GM23338 (cell line): ENCODE results near the gene TRIM28. TPM values are rescaled to one million over a fixed set of nuclear protein-coding genes. Genes with fewer than 3 reads are reported as not detected.
A peak's percentile ranks its signal among the peaks of the same experiment; 100 is the strongest.

Source experiments
- ATAC-seq: fragments of 200-7000 bp; cut with Tn5 transposase; 3 replicates; pipeline ENCODE4 v1.9.1; 2020
- DNase-seq: peaks from one replicate; pipeline ENCODE4 v3.0.0-alpha.2; 2015; ENCODE audit warnings: low spot score
- H2AFZ ChIP-seq: fragments of 200-600 bp; sonication (generic); 2 replicates; pipeline ENCODE4 v1.8.0; 2016; ENCODE audit warnings: antibody characterized with exemption, mild to moderate bottlenecking, moderate library complexity
- H3F3A ChIP-seq: fragments of 200-600 bp; sonication (generic); replicated peaks from 2 replicates; pipeline ENCODE4 v1.8.0; 2017; ENCODE audit warnings: antibody characterized with exemption, mixed run types, low read depth
- H3K27ac ChIP-seq: fragments of 200-600 bp; sonication (generic); 2 replicates; pipeline ENCODE4 v1.6.1; 2016; ENCODE audit warnings: low read depth
- H3K27me3 ChIP-seq: fragments of 200-600 bp; sonication (generic); 2 replicates; pipeline ENCODE4 v1.8.0; 2016; ENCODE audit warnings: mild to moderate bottlenecking, mixed run types, moderate library complexity; ENCODE audit not compliant: insufficient read depth
- H3K36me3 ChIP-seq: fragments of 200-600 bp; sonication (generic); 2 replicates; pipeline ENCODE4 v1.8.0; 2016; ENCODE audit warnings: mild to moderate bottlenecking; ENCODE audit not compliant: insufficient read depth
- H3K4me1 ChIP-seq: fragments of 200-600 bp; sonication (generic); 2 replicates; pipeline ENCODE4 v1.8.0; 2016; ENCODE audit warnings: mild to moderate bottlenecking, moderate library complexity; ENCODE audit not compliant: insufficient read depth
- H3K4me2 ChIP-seq: fragments of 200-600 bp; sonication (generic); 2 replicates; pipeline ENCODE4 v1.7.1; 2017; ENCODE audit warnings: mixed run types
- H3K4me3 ChIP-seq: fragments of 200-600 bp; sonication (generic); 2 replicates; pipeline ENCODE4 v1.6.1; 2016; ENCODE audit warnings: mixed run types
- H3K79me2 ChIP-seq: fragments of 200-600 bp; sonication (generic); replicated peaks from 2 replicates; pipeline ENCODE4 v1.8.0; 2017; ENCODE audit warnings: mild to moderate bottlenecking; ENCODE audit not compliant: insufficient read depth
- H3K9me2 ChIP-seq: fragments of 200-600 bp; sonication (generic); 2 replicates; pipeline ENCODE4 v1.8.0; 2017; ENCODE audit not compliant: insufficient read depth
- H4K20me1 ChIP-seq: fragments of 200-600 bp; sonication (generic); replicated peaks from 2 replicates; pipeline ENCODE4 v1.8.0; 2017; ENCODE audit warnings: mild to moderate bottlenecking; ENCODE audit not compliant: insufficient read depth
- H3K27ac Mint-ChIP-seq: 2 replicates; pipeline ENCODE4 v1.8.0; 2020; ENCODE audit warnings: inconsistent platforms, mild to moderate bottlenecking, moderate library complexity, mixed read lengths
- H3K27me3 Mint-ChIP-seq: 3 replicates; pipeline ENCODE4 v1.8.0; 2022; ENCODE audit warnings: low read depth, mild to moderate bottlenecking, moderate library complexity, mixed read lengths, inconsistent platforms; ENCODE audit not compliant: insufficient read depth, poor library complexity
- H3K36me3 Mint-ChIP-seq: 3 replicates; pipeline ENCODE4 v1.8.0; 2021; ENCODE audit warnings: low read depth, mild to moderate bottlenecking, inconsistent platforms, moderate library complexity, mixed read lengths
- H3K4me1 Mint-ChIP-seq: 3 replicates; pipeline ENCODE4 v1.8.0; 2020; ENCODE audit warnings: mild to moderate bottlenecking, inconsistent platforms, mixed read lengths
- H3K4me3 Mint-ChIP-seq: 3 replicates; pipeline ENCODE4 v1.8.0; 2021; ENCODE audit warnings: moderate library complexity, mild to moderate bottlenecking, inconsistent platforms, mixed read lengths
- H3K9me3 Mint-ChIP-seq: 3 replicates; pipeline ENCODE4 v1.8.0; 2020; ENCODE audit warnings: moderate library complexity, mild to moderate bottlenecking, inconsistent platforms, mixed read lengths
- CREB1 ChIP-seq: fragments of 250-450 bp; sonication (Bioruptor Pico); IDR thresholded peaks from 2 replicates; pipeline ENCODE4 v1.5.0; 2020; ENCODE audit warnings: low read depth, mild to moderate bottlenecking, moderate library complexity
- EZH2 ChIP-seq: fragments of 200-600 bp; sonication (generic); IDR thresholded peaks from one replicate; pipeline ENCODE4 v1.8.0; 2017; ENCODE audit warnings: antibody characterized with exemption, mild to moderate bottlenecking, low read depth; ENCODE audit not compliant: unreplicated experiment
- EZH2phosphoT487 ChIP-seq: fragments of 200-600 bp; sonication (generic); IDR thresholded peaks from one replicate; pipeline ENCODE4 v1.8.1; 2018; ENCODE audit warnings: antibody characterized with exemption; ENCODE audit not compliant: unreplicated experiment
- JUNB ChIP-seq: IDR thresholded peaks from one replicate; pipeline ENCODE4 v1.6.1; 2016; ENCODE audit warnings: antibody characterized with exemption; ENCODE audit not compliant: unreplicated experiment
- NANOG ChIP-seq: IDR thresholded peaks from 2 replicates; pipeline ENCODE4 v1.6.1; 2016; ENCODE audit warnings: antibody characterized with exemption, borderline replicate concordance
- POLR2AphosphoS5 ChIP-seq: IDR thresholded peaks from 2 replicates; pipeline ENCODE4 v1.6.1; 2016; ENCODE audit warnings: antibody characterized with exemption, low read depth
- STAT1 ChIP-seq: IDR thresholded peaks from one replicate; pipeline ENCODE4 v1.6.1; 2016; ENCODE audit warnings: antibody characterized with exemption; ENCODE audit not compliant: unreplicated experiment
- ZNF114 ChIP-seq: fragments of 250-450 bp; sonication (Bioruptor Pico); IDR thresholded peaks from 2 replicates; pipeline ENCODE4 v1.5.0; 2020; ENCODE audit warnings: mild to moderate bottlenecking, moderate library complexity
- ZNF331 ChIP-seq: fragments of 250-450 bp; sonication (Bioruptor Pico); IDR thresholded peaks from 2 replicates; pipeline ENCODE4 v1.5.0; 2020; ENCODE audit warnings: low read depth, mild to moderate bottlenecking, moderate library complexity
- polyA plus RNA-seq: library from polyadenylated mRNA; unstranded; fragments of >200 nt; fragmentation: Nextera tagmentation; extraction: Ambion mirVana; gene quantifications from 2 replicates; pipeline ENCODE4 v1.2.1, GENCODE V29; 2016
- total RNA-seq: library from RNA; depleted of rRNA; stranded (reverse); fragments of >200 nt; shearing (Covaris generic); gene quantifications from 2 replicates; pipeline ENCODE4 v1.2.3, GENCODE V29; 2014
- TF ChIP-seq, protein P1 (sequence below), 2 experiments: fragments of 200-600 bp in 1 of 2; sonication (generic) in 1 of 2; conservative IDR thresholded peaks; 2 replicates each; pipeline versions ENCODE4 v1.5.1 to v1.6.1; 2016 to 2017; ENCODE audit warnings: antibody characterized with exemption in 2 of 2, low read depth in 2 of 2, mild to moderate bottlenecking in 2 of 2, moderate library complexity in 1 of 2
- TF ChIP-seq, protein P2 (sequence below): IDR thresholded peaks from one replicate; pipeline ENCODE4 v1.6.1; 2018; ENCODE audit warnings: antibody characterized with exemption; ENCODE audit not compliant: unreplicated experiment
- TF ChIP-seq, protein P3 (sequence below): fragments of 250-450 bp; sonication (Bioruptor Pico); IDR thresholded peaks from 2 replicates; pipeline ENCODE4 v1.5.0; 2020; ENCODE audit warnings: mild to moderate bottlenecking, moderate library complexity
- TF ChIP-seq, protein P4 (sequence below): IDR thresholded peaks from 2 replicates; pipeline ENCODE4 v1.6.1; 2016; ENCODE audit warnings: antibody characterized with exemption

TRIM28 gene
- total and polyA plus RNA-seq, 2 experiments from 2014 or later = 920 to 1,430 TPM

- no peak for DNase-seq
- H3K4me3 ChIP-seq = no peak overlapping the region
- no peak for ATAC-seq
- H3K27ac ChIP-seq = no peak overlapping the region
- 0 out of 2 replicates have a peak overlapping the region, but pooled peaks have one; percentile 52 for H2AFZ ChIP-seq
- no peaks in the 10 kb centered on the region for H4K20me1 ChIP-seq
- no peaks in the 10 kb centered on the region for H3K36me3 ChIP-seq
- TF ChIP-seq, protein P1, sequence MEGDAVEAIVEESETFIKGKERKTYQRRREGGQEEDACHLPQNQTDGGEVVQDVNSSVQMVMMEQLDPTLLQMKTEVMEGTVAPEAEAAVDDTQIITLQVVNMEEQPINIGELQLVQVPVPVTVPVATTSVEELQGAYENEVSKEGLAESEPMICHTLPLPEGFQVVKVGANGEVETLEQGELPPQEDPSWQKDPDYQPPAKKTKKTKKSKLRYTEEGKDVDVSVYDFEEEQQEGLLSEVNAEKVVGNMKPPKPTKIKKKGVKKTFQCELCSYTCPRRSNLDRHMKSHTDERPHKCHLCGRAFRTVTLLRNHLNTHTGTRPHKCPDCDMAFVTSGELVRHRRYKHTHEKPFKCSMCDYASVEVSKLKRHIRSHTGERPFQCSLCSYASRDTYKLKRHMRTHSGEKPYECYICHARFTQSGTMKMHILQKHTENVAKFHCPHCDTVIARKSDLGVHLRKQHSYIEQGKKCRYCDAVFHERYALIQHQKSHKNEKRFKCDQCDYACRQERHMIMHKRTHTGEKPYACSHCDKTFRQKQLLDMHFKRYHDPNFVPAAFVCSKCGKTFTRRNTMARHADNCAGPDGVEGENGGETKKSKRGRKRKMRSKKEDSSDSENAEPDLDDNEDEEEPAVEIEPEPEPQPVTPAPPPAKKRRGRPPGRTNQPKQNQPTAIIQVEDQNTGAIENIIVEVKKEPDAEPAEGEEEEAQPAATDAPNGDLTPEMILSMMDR (conservative IDR thresholded peaks at IDR 0.05; ENCODE audit: low read depth in 2 of 2) = no peak
- TF ChIP-seq, protein P2, sequence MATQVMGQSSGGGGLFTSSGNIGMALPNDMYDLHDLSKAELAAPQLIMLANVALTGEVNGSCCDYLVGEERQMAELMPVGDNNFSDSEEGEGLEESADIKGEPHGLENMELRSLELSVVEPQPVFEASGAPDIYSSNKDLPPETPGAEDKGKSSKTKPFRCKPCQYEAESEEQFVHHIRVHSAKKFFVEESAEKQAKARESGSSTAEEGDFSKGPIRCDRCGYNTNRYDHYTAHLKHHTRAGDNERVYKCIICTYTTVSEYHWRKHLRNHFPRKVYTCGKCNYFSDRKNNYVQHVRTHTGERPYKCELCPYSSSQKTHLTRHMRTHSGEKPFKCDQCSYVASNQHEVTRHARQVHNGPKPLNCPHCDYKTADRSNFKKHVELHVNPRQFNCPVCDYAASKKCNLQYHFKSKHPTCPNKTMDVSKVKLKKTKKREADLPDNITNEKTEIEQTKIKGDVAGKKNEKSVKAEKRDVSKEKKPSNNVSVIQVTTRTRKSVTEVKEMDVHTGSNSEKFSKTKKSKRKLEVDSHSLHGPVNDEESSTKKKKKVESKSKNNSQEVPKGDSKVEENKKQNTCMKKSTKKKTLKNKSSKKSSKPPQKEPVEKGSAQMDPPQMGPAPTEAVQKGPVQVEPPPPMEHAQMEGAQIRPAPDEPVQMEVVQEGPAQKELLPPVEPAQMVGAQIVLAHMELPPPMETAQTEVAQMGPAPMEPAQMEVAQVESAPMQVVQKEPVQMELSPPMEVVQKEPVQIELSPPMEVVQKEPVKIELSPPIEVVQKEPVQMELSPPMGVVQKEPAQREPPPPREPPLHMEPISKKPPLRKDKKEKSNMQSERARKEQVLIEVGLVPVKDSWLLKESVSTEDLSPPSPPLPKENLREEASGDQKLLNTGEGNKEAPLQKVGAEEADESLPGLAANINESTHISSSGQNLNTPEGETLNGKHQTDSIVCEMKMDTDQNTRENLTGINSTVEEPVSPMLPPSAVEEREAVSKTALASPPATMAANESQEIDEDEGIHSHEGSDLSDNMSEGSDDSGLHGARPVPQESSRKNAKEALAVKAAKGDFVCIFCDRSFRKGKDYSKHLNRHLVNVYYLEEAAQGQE = no peak
- TF ChIP-seq CREB1 = no peak
- no peak for TF ChIP-seq POLR2AphosphoS5
- TF ChIP-seq, protein P3, sequence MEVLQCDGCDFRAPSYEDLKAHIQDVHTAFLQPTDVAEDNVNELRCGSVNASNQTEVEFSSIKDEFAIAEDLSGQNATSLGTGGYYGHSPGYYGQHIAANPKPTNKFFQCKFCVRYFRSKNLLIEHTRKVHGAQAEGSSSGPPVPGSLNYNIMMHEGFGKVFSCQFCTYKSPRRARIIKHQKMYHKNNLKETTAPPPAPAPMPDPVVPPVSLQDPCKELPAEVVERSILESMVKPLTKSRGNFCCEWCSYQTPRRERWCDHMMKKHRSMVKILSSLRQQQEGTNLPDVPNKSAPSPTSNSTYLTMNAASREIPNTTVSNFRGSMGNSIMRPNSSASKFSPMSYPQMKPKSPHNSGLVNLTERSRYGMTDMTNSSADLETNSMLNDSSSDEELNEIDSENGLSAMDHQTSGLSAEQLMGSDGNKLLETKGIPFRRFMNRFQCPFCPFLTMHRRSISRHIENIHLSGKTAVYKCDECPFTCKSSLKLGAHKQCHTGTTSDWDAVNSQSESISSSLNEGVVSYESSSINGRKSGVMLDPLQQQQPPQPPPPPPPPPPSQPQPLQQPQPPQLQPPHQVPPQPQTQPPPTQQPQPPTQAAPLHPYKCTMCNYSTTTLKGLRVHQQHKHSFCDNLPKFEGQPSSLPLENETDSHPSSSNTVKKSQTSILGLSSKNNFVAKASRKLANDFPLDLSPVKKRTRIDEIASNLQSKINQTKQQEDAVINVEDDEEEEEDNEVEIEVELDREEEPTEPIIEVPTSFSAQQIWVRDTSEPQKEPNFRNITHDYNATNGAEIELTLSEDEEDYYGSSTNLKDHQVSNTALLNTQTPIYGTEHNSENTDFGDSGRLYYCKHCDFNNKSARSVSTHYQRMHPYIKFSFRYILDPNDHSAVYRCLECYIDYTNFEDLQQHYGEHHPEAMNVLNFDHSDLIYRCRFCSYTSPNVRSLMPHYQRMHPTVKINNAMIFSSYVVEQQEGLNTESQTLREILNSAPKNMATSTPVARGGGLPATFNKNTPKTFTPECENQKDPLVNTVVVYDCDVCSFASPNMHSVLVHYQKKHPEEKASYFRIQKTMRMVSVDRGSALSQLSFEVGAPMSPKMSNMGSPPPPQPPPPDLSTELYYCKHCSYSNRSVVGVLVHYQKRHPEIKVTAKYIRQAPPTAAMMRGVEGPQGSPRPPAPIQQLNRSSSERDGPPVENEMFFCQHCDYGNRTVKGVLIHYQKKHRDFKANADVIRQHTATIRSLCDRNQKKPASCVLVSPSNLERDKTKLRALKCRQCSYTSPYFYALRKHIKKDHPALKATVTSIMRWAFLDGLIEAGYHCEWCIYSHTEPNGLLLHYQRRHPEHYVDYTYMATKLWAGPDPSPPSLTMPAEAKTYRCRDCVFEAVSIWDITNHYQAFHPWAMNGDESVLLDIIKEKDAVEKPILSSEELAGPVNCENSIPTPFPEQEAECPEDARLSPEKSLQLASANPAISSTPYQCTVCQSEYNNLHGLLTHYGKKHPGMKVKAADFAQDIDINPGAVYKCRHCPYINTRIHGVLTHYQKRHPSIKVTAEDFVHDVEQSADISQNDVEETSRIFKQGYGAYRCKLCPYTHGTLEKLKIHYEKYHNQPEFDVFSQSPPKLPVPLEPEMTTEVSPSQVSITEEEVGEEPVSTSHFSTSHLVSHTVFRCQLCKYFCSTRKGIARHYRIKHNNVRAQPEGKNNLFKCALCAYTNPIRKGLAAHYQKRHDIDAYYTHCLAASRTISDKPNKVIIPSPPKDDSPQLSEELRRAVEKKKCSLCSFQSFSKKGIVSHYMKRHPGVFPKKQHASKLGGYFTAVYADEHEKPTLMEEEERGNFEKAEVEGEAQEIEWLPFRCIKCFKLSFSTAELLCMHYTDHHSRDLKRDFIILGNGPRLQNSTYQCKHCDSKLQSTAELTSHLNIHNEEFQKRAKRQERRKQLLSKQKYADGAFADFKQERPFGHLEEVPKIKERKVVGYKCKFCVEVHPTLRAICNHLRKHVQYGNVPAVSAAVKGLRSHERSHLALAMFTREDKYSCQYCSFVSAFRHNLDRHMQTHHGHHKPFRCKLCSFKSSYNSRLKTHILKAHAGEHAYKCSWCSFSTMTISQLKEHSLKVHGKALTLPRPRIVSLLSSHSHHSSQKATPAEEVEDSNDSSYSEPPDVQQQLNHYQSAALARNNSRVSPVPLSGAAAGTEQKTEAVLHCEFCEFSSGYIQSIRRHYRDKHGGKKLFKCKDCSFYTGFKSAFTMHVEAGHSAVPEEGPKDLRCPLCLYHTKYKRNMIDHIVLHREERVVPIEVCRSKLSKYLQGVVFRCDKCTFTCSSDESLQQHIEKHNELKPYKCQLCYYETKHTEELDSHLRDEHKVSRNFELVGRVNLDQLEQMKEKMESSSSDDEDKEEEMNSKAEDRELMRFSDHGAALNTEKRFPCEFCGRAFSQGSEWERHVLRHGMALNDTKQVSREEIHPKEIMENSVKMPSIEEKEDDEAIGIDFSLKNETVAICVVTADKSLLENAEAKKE = no peak
- no peak for TF ChIP-seq STAT1
- TF ChIP-seq EZH2phosphoT487 = no peak
- TF ChIP-seq NANOG = no peak
- TF ChIP-seq EZH2 = no peak
- TF ChIP-seq ZNF114 = no peak
- TF ChIP-seq, protein P4, sequence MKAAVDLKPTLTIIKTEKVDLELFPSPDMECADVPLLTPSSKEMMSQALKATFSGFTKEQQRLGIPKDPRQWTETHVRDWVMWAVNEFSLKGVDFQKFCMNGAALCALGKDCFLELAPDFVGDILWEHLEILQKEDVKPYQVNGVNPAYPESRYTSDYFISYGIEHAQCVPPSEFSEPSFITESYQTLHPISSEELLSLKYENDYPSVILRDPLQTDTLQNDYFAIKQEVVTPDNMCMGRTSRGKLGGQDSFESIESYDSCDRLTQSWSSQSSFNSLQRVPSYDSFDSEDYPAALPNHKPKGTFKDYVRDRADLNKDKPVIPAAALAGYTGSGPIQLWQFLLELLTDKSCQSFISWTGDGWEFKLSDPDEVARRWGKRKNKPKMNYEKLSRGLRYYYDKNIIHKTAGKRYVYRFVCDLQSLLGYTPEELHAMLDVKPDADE = no peak
- TF ChIP-seq ZNF331 = no peak
- TF ChIP-seq JUNB = no peak
- H3K4me2 ChIP-seq = no peak overlapping the region
- Mint-ChIP-seq H3K36me3 (peaks cover 3% of the 10 kb centered on the region; the same call in 1 of the 3 replicates), H3K4me3 (peak overlapping the region; percentile 10; the same call in 1 of the 3 replicates), H3K27ac (no peak overlapping the region), H3K27me3 (peaks cover 35% of the 10 kb centered on the region), H3K4me1 (peaks cover 40% of the 10 kb centered on the region), H3K9me3 (no peaks in the 10 kb centered on the region; the same call in 2 of the 3 replicates)
- H3K79me2 ChIP-seq = 0 out of 2 replicates have a peak, but pooled peaks cover 8% of the 10 kb centered on the region
- no peaks in the 10 kb centered on the region for H3K27me3 ChIP-seq
- no peaks in the 10 kb centered on the region for H3K9me2 ChIP-seq
- peaks cover 28% of the 10 kb centered on the region for H3F3A ChIP-seq
- H3K4me1 ChIP-seq = peaks cover 25% of the 10 kb centered on the region
Observed at GRCh38 chr19:58522709-58523108, 21.2 kb upstream of the TRIM28 start.
